WI38 (cell line): Measurements from ENCODE around the gene HCRT.

Experiments used
- H3K4me3 ChIP-seq: 2 replicates; pipeline ENCODE4 v1.5.1; 2011; ENCODE audit warnings: low read depth, mild to moderate bottlenecking, control low read depth, low read length
- TF ChIP-seq, protein P1 (sequence below): IDR thresholded peaks from 2 replicates; pipeline ENCODE4 v1.5.1; 2012; ENCODE audit warnings: low read depth, mild to moderate bottlenecking, control low read depth, low read length

The HCRT gene

DNA sequence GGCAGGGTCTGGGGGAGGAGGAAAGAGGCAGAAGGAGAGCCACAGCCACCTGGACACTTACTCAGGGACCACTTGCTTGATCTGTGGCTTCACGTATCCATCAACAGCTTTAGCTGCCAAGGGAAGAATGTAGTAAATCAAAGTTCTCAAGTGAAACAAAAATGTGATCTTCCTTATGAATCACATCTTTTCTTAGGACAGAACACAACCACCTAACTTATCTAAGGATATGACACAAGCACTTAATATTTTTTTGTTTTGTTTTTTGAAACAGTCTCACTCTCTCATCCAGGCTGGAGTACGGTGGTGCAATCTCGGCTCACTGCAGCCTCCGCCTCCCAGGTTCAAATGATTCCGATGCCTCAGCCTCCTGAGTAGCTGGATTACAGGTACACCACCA lies 17.4 kb upstream of the HCRT start:
- H3K4me3 ChIP-seq, result no peak overlapping the region
- TF ChIP-seq, protein P1, sequence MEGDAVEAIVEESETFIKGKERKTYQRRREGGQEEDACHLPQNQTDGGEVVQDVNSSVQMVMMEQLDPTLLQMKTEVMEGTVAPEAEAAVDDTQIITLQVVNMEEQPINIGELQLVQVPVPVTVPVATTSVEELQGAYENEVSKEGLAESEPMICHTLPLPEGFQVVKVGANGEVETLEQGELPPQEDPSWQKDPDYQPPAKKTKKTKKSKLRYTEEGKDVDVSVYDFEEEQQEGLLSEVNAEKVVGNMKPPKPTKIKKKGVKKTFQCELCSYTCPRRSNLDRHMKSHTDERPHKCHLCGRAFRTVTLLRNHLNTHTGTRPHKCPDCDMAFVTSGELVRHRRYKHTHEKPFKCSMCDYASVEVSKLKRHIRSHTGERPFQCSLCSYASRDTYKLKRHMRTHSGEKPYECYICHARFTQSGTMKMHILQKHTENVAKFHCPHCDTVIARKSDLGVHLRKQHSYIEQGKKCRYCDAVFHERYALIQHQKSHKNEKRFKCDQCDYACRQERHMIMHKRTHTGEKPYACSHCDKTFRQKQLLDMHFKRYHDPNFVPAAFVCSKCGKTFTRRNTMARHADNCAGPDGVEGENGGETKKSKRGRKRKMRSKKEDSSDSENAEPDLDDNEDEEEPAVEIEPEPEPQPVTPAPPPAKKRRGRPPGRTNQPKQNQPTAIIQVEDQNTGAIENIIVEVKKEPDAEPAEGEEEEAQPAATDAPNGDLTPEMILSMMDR, result no peak

DNA sequence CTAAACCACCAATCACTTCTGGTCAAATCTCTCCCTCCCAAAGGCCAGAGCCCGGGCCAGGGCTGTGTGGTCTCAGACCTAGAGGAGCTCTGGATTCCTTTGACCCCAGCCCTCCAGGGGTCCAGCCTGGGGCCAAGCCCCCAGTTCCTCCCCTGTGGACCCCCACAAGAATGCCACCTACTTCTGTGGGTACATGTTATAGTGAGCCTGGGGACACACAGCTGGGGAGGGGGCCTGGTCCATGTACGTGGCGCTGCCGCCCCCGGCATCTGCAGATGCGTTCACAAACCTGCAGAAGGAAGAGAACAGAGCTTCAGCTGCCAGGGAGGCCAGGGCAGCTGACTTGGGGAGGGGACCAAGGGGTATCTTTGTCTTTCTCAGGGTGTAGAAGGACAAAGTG lies 16.9 kb upstream of the HCRT start:
- TF ChIP-seq, protein P1, result no peak

DNA sequence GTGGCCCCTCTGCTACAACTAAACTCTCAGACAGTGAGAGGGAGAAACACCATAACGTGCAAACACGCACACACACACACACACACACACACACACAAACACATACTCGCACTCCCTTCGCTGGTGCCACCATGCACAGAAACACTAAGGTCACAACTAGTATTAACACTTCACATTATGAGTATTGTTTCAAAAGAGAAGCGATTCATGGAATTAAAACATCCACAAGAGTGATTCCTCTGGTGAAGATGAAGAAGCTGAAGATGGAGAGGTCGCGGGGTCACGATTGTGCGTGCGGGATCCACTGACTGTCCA lies 16.2 kb upstream of the HCRT start:
- H3K4me3 ChIP-seq, result no peak overlapping the region
- TF ChIP-seq, protein P1, result no peak

More for the DNA sequence above, 16.9 kb upstream of the HCRT start:
- no peak overlapping the region for H3K4me3 ChIP-seq

DNA sequence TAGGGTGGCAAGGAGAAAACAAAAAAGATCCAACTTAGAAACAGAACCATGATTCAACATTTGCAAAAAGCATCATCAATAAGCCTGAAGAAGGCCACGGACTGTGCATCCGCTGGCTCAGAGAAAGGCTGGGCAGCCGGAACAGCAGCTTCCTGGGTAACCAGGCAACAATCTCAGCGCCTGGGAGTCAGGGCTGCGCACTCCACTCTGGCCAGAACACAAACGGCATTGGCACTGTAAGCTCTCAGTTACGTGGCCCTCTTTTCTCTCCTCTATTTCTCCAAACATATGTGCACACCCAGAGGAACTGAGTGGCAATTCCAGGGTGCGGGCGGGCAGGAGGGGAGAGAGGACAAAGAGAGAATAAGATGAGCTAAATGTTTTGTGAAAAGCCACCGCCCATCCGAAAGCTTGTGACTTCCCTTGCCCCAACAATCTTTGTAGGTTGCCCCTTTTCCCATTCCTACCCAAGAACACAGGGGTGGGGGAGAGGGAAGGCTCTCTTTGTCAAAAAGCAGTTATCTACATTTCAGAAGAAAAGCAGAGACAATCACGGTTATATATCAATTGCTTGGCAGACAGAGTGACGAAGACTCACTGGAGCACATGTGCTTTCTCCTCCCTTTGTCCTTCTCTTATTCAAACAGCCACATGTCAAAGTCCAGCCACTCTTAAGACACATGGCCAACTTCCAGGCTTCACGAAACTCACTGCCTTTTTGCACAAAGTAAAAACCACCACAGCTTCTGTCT lies 15.6 kb upstream of the HCRT start:
- TF ChIP-seq, protein P1, result no peak
- H3K4me3 ChIP-seq, result no peak overlapping the region

DNA sequence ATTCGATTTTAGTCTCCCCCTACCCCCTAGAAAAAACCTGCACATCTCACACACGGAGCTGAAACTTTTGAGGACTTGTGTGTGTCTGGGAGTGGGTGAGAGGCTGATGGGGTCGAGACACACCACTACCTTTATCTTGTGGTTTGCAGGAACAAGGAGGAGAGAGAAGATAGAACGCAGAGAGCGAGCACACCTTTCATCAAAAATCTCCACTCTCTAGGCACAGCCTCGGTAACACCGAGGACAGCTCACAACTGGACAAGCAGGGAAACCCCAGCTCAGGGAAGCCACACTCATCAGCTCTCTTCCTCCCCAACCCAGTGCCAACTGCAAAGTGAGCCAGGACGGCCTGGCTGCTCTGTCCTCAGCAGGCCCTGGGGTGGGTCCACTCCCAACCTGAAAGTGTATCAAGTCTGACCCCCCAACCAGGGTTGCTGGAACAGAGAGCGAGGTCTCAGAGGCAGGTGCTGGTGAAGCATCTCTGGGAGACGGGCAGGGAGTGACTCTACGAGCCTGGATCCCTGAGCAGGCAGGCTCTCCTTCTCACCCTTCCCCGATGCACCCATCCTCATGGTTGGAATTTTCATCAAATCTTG lies 14.3 kb upstream of the HCRT start:
- TF ChIP-seq, protein P1, result no peak
- H3K4me3 ChIP-seq, result no peak overlapping the region

DNA sequence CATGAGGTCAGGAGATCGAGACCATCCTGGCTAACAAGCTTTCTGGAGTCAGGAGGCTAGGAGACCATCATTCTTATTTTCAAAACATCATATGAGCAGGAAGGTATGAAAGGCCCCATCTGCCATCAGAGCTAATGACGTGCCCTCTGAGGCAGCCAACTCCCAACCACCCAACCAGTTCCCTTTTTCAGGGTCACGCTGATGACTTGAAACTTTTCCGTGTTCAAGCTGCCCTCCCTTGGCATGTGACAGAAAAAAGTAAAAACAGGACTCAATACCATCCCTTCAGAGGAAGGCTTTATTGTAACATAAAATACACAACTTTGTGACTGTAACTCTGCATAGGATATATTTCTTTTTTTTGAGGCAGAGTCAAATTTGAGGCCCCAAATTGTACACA lies 13.6 kb upstream of the HCRT start:
- TF ChIP-seq, protein P1, result no peak
- H3K4me3 ChIP-seq, result no peak overlapping the region

DNA sequence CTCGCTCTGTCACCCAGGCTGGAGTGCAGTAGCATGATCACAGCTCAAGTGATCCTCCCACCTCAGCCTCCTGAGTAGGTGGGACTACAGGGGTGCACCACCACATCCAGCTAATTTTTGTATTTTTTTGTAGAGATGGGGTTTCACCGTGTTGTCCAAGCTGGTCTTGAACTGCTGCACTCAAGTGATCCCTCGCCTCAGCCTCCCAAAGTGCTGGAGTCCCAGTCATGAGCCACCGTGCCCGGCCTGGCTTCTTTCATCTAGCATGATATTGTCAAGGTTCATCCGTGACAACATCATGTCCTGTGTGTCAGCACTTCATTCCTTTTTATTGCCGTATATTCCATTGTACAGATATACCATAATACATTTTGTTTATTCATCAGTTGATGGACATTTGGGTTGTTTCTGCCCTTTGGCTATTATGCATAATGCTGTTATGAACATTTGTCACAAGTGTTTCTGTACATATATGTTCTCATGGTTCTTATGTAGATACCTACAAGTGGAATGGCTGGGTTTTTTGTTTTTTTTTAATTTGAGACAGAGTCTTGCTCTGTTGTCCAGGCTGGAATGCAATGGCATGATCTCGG lies 12.4 kb upstream of the HCRT start:
- no peak overlapping the region for H3K4me3 ChIP-seq
- TF ChIP-seq, protein P1, result no peak
